Skin epidermis (tissue), 12 donors: ENCODE results near the gene IL1RN.
"Not testable (repeated sequence)": the region's sequence is repeated elsewhere in the genome, so short reads cannot be mapped to it uniquely, and the experiment has no call there.

Experiments
- H3K27ac ChIP-seq, 21 experiments: fragments of 200-600 bp; sonication (generic) in 11 of 21; one replicate each; pipeline ENCODE4 v1.5.0; 2020; ENCODE audit warnings: mild to moderate bottlenecking in 3 of 21, inconsistent platforms in 2 of 21, moderate library complexity in 2 of 21
- H3K4me3 ChIP-seq, 7 experiments: fragments of 200-600 bp; sonication (generic) in 2 of 7; one replicate each; pipeline ENCODE4 v1.5.0; 2020; ENCODE audit warnings: inconsistent platforms in 2 of 7, mild to moderate bottlenecking in 2 of 7, moderate library complexity in 1 of 7

The IL1RN gene

GRCh38 chr2:113126845-113127645, at the start of gene IL1RN:
IL1RN (plus strand) TSS chr2:113127598; CDS start chr2:113127625, 27 bp downstream.
- Histone ChIP-seq H3K27ac (peak within 1 kb of the TSS in 8 of 21 experiments; percentile 1 to 50 (median 20)), H3K4me3 (peak within 1 kb of the TSS in 3 of 7 experiments; percentile 9 to 13 (median 11))

- H3K4me3 ChIP-seq, result no peak overlapping the region
- peak overlapping the region in 13 of 21 experiments; percentile 4 to 78 (median 62) for H3K27ac ChIP-seq
Observed at GRCh38 chr2:113077921-113078320, 49.5 kb upstream of the IL1RN start.

- peak overlapping the region in 13 of 21 experiments; percentile 4 to 78 (median 62) for H3K27ac ChIP-seq
- H3K4me3 ChIP-seq, result no peak overlapping the region
Observed at GRCh38 chr2:113078350-113078839, 49.0 kb upstream of the IL1RN start.

- peak overlapping the region in 7 of 21 experiments; percentile 4 to 76 (median 61) for H3K27ac ChIP-seq
- no peak overlapping the region for H3K4me3 ChIP-seq
Observed at GRCh38 chr2:113079131-113079530, 48.3 kb upstream of the IL1RN start.

- Histone ChIP-seq H3K27ac (peak overlapping the region in 2 of 21 experiments; percentile 7 to 61), H3K4me3 (no peak overlapping the region)
Observed at GRCh38 chr2:113080134-113080533, 47.3 kb upstream of the IL1RN start.

- no peak overlapping the region for H3K4me3 ChIP-seq
- H3K27ac ChIP-seq, result no peak overlapping the region
Observed at GRCh38 chr2:113081488-113082210, 45.7 kb upstream of the IL1RN start.

GRCh38 chr2:113083296-113083695, 44.1 kb upstream of the IL1RN start:
- Histone ChIP-seq H3K27ac (no peak overlapping the region), H3K4me3 (no peak overlapping the region)

- H3K27ac ChIP-seq, result no peak overlapping the region
- no peak overlapping the region for H3K4me3 ChIP-seq
Observed at GRCh38 chr2:113084249-113085000, 43.0 kb upstream of the IL1RN start.

GRCh38 chr2:113085542-113085941, 41.9 kb upstream of the IL1RN start:
- Histone ChIP-seq H3K4me3 (no peak overlapping the region), H3K27ac (peak overlapping the region in 5 of 21 experiments; percentile 30 to 64 (median 46))

GRCh38 chr2:113088213-113088992, 39.0 kb upstream of the IL1RN start:
- Histone ChIP-seq H3K4me3 (no peak overlapping the region), H3K27ac (no peak overlapping the region)

GRCh38 chr2:113089916-113090315, 37.5 kb upstream of the IL1RN start:
- Histone ChIP-seq H3K4me3 (no peak overlapping the region), H3K27ac (no peak overlapping the region)

GRCh38 chr2:113091231-113091896, 36.0 kb upstream of the IL1RN start:
- H3K27ac ChIP-seq, result peak overlapping the region in 2 of 21 experiments; percentile 16 to 17
- H3K4me3 ChIP-seq, result no peak overlapping the region

- Histone ChIP-seq H3K4me3 (no peak overlapping the region), H3K27ac (no peak overlapping the region)
Observed at GRCh38 chr2:113092864-113093612, 34.4 kb upstream of the IL1RN start.

GRCh38 chr2:113093613-113093977, 33.8 kb upstream of the IL1RN start:
- Histone ChIP-seq H3K4me3 (no peak overlapping the region), H3K27ac (no peak overlapping the region)

GRCh38 chr2:113096306-113096705, 31.1 kb upstream of the IL1RN start:
- not testable (repeated sequence) for H3K27ac ChIP-seq

GRCh38 chr2:113096842-113097618, 30.4 kb upstream of the IL1RN start:
- not testable (repeated sequence) for H3K27ac ChIP-seq, H3K4me3 ChIP-seq

More at GRCh38 chr2:113096306-113096705, 31.1 kb upstream of the IL1RN start:
- not testable (repeated sequence) for H3K4me3 ChIP-seq

- Histone ChIP-seq H3K27ac (no peak overlapping the region), H3K4me3 (no peak overlapping the region)
Observed at GRCh38 chr2:113098041-113098440, 29.4 kb upstream of the IL1RN start.
